AG08395 (cell line): ENCODE results near the gene CHRNE.
A peak's percentile ranks its signal among the peaks of the same experiment; 100 is the strongest.

Source experiments
- DNase-seq: peaks from one replicate; pipeline ENCODE4 v3.0.0; 2012; ENCODE audit warnings: mixed read lengths, low spot score

The CHRNE gene

DNA sequence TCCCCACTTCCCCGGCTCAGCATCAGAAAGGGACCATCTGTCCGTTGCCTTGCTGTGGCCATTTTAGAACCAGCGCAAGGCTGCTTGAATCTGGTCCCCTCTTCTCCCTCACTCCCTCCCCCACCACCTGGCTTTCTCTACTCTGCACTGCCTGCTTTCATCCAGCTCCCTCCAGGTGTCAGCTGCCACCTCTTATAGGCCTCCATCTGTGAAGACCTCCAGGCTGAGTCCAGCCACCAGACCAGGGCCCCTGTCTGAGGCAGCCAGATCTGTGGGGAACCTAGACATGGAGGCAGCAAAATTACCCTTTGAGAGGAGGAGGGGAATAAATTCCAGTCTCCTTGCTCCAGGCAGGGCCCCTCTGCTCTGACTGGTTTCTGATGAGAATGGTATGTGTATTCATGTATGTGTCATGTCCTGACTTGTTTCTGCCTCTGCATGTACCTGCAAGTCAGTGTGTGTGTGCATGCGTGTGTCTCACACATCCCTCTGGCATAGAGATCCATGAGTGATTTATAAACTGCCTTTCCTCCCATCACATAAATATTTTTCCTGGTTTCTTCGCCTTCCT, 48.7 kb downstream of the CHRNE start:
- no peak for DNase-seq

DNA sequence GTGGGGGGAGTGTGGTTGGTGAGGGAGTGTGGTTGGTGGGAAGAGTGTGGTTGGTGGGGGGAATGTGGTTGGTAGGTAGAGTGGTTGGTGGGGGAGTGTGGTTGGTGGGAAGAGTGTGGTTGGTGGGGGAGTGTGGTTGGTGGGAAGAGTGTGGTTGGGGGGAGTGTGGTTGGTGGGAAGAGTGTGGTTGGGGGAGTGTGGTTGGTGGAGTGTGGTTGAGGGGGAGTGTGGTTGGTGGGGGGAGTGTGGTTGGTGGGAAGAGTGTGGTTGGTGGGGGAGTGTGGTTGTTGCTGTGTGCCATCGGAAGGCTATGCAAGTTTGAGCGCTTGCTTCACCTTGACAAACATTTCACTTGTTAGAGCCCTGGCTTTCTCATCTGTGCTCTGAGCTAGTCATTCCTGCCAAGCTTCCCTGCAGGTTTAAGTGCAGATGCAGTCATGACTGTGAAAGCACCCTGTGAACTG, 49.7 kb downstream of the CHRNE start:
- DNase-seq, result no peak

DNA sequence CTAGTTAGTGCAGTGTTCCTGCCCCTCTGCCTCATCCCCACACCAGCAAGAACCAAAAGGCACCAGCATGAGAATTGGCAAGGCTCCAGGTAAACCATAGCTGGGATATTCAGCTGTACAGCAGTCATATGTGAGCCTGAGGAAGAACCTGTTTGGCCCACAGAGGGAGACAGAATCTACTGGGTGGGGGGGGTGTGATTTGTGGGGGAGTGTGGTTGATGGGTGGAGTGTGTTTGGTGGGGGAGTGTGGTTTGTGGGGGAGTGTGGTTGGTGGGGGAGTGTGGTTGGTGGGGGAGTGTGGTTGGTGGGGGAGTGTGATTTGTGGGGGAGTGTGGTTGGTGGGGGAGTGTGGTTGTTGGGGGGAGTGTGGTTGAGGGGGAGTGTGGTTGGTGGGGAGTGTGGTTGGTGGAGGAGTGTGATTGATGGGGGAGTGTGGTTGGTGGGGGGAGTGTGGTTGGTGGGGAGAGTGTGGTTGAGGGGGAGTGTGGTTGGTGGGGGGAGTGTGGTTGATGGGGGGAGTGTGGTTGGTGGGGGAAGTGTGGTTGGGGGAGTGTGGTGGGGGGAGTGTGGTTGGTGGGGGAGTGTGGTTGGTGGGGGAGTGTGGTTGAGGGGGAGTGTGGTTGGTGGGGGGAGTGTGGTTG, 50.2 kb downstream of the CHRNE start:
- DNase-seq, result peak; percentile 36

- no peak for DNase-seq
These were observed 51.8 kb downstream of the CHRNE start for GRCh38 chr17:4851084-4851483.

GRCh38 chr17:4850246-4850645, 52.7 kb downstream of the CHRNE start:
- DNase-seq, result no peak

- peak; percentile 27 for DNase-seq
These were observed 53.8 kb downstream of the CHRNE start for GRCh38 chr17:4849011-4849536.
